NCI-H2107 treated with DMSO at 0.1 percent for 48 hours (cell line): Measurements from ENCODE around the gene MDFIC2.
"Not testable (repeated sequence)": the region's sequence is repeated elsewhere in the genome, so short reads cannot be mapped to it uniquely, and the experiment has no call there.

Experiments used
- DNase-seq: peaks from one replicate; lab custom pipeline; 2025; ENCODE audit not compliant: unreplicated experiment; lab: John Stamatoyannopoulos, UW

The MDFIC2 gene

GRCh38 chr3:70312336-70312735 lies at the start of gene MDFIC2:
TSS of gene MDFIC2 (minus strand) at chr3:70312638. CDS start at chr3:70311973, 665 bp downstream.
- no peak for DNase-seq

GRCh38 chr3:70360979-70361760 lies 48.7 kb upstream of the MDFIC2 start:
- DNase-seq = no peak

GRCh38 chr3:70359711-70360110 lies 47.3 kb upstream of the MDFIC2 start:
- no peak for DNase-seq

GRCh38 chr3:70358978-70359580 lies 46.6 kb upstream of the MDFIC2 start:
- no peak for DNase-seq

GRCh38 chr3:70352215-70352614 lies 39.8 kb upstream of the MDFIC2 start:
- DNase-seq = no peak

GRCh38 chr3:70342149-70342548 lies 29.7 kb upstream of the MDFIC2 start:
- DNase-seq = no peak

GRCh38 chr3:70336885-70337284 lies 24.4 kb upstream of the MDFIC2 start:
- DNase-seq = not testable (repeated sequence)

- no peak for DNase-seq
Measured at GRCh38 chr3:70333080-70333479, 20.6 kb upstream of the MDFIC2 start.

GRCh38 chr3:70315021-70315420 lies 2.6 kb upstream of the MDFIC2 start:
- no peak for DNase-seq

GRCh38 chr3:70310809-70311208 lies 1.6 kb downstream of the MDFIC2 start:
- no peak for DNase-seq

- DNase-seq = no peak
Measured at GRCh38 chr3:70309591-70309990, 2.8 kb downstream of the MDFIC2 start.

GRCh38 chr3:70308760-70309159 lies 3.7 kb downstream of the MDFIC2 start:
- DNase-seq = no peak

- no peak for DNase-seq
Measured at GRCh38 chr3:70306736-70307135, 5.7 kb downstream of the MDFIC2 start.

- no peak for DNase-seq
Measured at GRCh38 chr3:70298385-70298784, 14.1 kb downstream of the MDFIC2 start.

- DNase-seq = no peak
Measured at GRCh38 chr3:70291097-70291482, 21.3 kb downstream of the MDFIC2 start.

- DNase-seq = not testable (repeated sequence)
Measured at GRCh38 chr3:70290431-70291096, 21.9 kb downstream of the MDFIC2 start.

- no peak for DNase-seq
Measured at GRCh38 chr3:70281663-70282062, 30.8 kb downstream of the MDFIC2 start.

GRCh38 chr3:70277304-70277703 lies 35.1 kb downstream of the MDFIC2 start:
- no peak for DNase-seq

- no peak for DNase-seq
Measured at GRCh38 chr3:70276901-70277300, 35.5 kb downstream of the MDFIC2 start.

- DNase-seq = no peak
Measured at GRCh38 chr3:70273492-70273891, 38.9 kb downstream of the MDFIC2 start.

- DNase-seq = no peak
Measured at GRCh38 chr3:70272798-70273197, 39.6 kb downstream of the MDFIC2 start.

GRCh38 chr3:70264122-70264780 lies 48.2 kb downstream of the MDFIC2 start:
- no peak for DNase-seq
